ENCODE measurements around the gene ZNF79.

Gene ZNF79

GRCh38 chr9:127422787-127423186 lies 1.4 kb upstream of the ZNF79 start:
- no peak for TF ChIP-seq CTCF (IDR thresholded peaks at IDR 0.05; ENCODE audit: low read depth, low read length, missing control alignments)
- DNase-seq (ENCODE audit: low read depth) = no peak
- in situ Hi-C loops (cut with HindIII; ENCODE audit: low sequenced_read_pairs) = no loop called here
- H3K4me3 ChIP-seq (ENCODE audit: low read depth, low read length) = peak overlapping the region; percentile 90

GRCh38 chr9:127423476-127423933 lies 677 bp upstream of the ZNF79 start:
- DNase-seq (ENCODE audit: low read depth) = no peak
- peak overlapping the region; percentile 90 for H3K4me3 ChIP-seq (ENCODE audit: low read depth, low read length)
- in situ Hi-C loops (cut with HindIII; ENCODE audit: low sequenced_read_pairs) = no loop called here
- no peak for TF ChIP-seq CTCF (IDR thresholded peaks at IDR 0.05; ENCODE audit: low read depth, low read length, missing control alignments)

GRCh38 chr9:127424676-127424999 lies 456 bp downstream of the ZNF79 start:
- DNase-seq (ENCODE audit: low read depth) = no peak
- TF ChIP-seq CTCF (IDR thresholded peaks at IDR 0.05; ENCODE audit: low read depth, low read length, missing control alignments) = no peak
- in situ Hi-C loops (cut with HindIII; ENCODE audit: low sequenced_read_pairs) = no loop called here
- H3K4me3 ChIP-seq (ENCODE audit: low read depth, low read length) = peak overlapping the region; percentile 90

- no peak for TF ChIP-seq CTCF (IDR thresholded peaks at IDR 0.05; ENCODE audit: low read depth, low read length, missing control alignments)
- no peak overlapping the region for H3K4me3 ChIP-seq (ENCODE audit: low read depth, low read length)
- in situ Hi-C loops (cut with HindIII; ENCODE audit: low sequenced_read_pairs) = no loop called here
- DNase-seq (ENCODE audit: low read depth) = no peak
Measured at GRCh38 chr9:127426756-127427155, 2.6 kb downstream of the ZNF79 start.

GRCh38 chr9:127428348-127428747 lies 4.2 kb downstream of the ZNF79 start:
- no peak overlapping the region for H3K4me3 ChIP-seq (ENCODE audit: low read depth, low read length)
- DNase-seq (ENCODE audit: low read depth) = no peak
- in situ Hi-C loops (cut with HindIII; ENCODE audit: low sequenced_read_pairs) = no loop called here
- no peak for TF ChIP-seq CTCF (IDR thresholded peaks at IDR 0.05; ENCODE audit: low read depth, low read length, missing control alignments)

- TF ChIP-seq CTCF (IDR thresholded peaks at IDR 0.05; ENCODE audit: low read depth, low read length, missing control alignments) = no peak
- DNase-seq (ENCODE audit: low read depth) = no peak
- in situ Hi-C loops (cut with HindIII; ENCODE audit: low sequenced_read_pairs) = no loop called here
- H3K4me3 ChIP-seq (ENCODE audit: low read depth, low read length) = no peak overlapping the region
Measured at GRCh38 chr9:127430415-127430814, 6.2 kb downstream of the ZNF79 start.
